Measurements from ENCODE around the gene CCM2. TPM values are rescaled to one million over a fixed set of nuclear protein-coding genes. Genes with fewer than 3 reads are reported as not detected.

Gene CCM2
- total RNA-seq, 1 donor from 2014 or later, result 47.8 TPM

DNA sequence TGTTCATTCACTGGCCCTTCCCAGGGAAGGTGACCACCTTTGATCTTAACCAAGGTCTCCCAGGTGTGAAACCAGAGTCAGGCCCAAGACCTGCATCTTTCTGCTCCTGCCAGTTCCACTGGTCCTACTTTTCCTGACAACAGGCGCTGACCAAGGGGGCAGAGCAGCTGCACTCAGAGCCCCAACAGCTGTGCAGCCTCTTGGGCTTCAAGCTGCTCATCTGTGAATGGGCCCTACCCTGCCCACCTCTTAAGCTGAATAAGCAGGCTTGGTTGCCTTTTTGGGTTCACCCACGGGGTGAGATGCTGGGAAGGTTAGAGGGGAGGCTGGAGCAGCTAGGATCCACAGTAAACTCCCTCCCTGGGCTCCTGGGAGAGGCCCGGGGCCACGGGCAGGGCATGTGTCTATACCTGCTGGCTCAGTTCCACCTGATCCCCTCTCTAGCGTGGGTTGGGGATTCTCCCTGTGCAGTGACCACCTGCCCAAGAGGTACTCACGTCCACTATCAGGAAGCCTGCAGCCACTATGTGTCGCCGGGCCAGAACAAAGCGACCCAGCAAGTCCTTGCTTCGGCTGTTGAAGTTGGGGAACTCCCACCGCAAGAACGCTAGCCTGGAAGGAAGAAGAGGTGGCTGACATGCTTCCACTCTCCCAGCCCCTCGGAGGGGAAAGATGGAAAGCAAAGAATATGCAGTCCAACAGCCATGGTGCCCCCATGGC is 100.9 kb downstream of the CCM2 start:
- no peak overlapping the region for H3K4me3 Mint-ChIP-seq (ENCODE audit: unreplicated experiment)
- no peaks in the 10 kb centered on the region for H3K9me3 Mint-ChIP-seq (ENCODE audit: low read depth)
- peaks cover 17% of the 10 kb centered on the region for H3K36me3 Mint-ChIP-seq (ENCODE audit: low read depth)

GRCh38 chr7:45101748-45102147 is 101.7 kb downstream of the CCM2 start:
- Mint-ChIP-seq H3K36me3 (ENCODE audit: low read depth) (peaks cover 17% of the 10 kb centered on the region), H3K4me1 (ENCODE audit: low read depth) (no peaks in the 10 kb centered on the region)

More for the DNA sequence above, 100.9 kb downstream of the CCM2 start:
- DNase-seq (ENCODE audit: low spot score), result no peak
- H3K27me3 Mint-ChIP-seq (ENCODE audit: low read depth), result no peaks in the 10 kb centered on the region
- no peak for TF ChIP-seq CTCF (IDR thresholded peaks at IDR 0.05)
- no peak overlapping the region for H3K27ac Mint-ChIP-seq (ENCODE audit: unreplicated experiment)
- no peaks in the 10 kb centered on the region for H3K4me1 Mint-ChIP-seq (ENCODE audit: low read depth)

DNA sequence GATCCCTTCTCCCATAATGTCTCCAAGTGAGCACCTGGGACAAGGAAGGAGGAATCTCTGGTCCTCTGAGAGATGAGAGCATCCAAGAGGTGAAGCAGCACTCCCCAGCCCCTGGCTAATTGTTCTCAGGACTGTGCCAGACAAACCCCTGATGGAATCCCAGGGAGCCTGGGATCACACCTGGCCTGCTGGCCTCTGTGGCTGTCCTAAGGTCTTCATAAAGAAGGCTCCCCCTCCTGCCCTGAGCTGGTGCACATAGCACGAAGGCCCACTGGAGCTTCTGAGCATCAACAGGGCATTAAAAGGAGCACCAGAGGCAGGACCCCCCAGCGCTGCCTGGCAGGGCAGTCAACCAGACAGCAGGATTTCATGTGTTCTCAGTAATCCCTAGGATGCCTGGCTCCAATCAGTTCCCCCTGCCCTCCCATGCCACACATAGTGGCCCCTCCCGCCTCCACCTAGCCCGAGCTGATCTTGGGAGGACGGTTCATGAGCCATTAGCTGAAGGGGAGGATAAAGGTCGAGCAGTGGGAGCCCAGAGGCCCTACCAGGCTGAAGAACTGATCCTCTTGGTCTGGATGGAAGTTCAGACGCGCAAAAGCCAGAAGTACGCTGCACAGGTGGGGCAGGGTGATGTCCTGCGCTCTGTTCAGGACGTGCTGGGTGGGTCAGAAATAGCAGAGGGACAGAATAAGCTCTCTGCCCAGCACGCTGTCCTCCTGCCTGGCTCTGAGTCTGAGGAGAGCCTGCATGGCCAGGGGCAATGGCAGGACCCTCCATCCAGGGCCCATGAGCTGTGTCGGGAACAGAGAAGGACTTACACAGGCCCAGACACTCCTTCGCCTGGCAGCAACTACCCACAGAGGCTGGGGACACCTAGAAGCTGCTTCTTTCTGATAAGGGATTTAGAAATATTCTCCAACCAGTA is 103.0 kb downstream of the CCM2 start:
- H3K36me3 Mint-ChIP-seq (ENCODE audit: low read depth), result peaks cover 19% of the 10 kb centered on the region
- no peaks in the 10 kb centered on the region for H3K9me3 Mint-ChIP-seq (ENCODE audit: low read depth)

More at GRCh38 chr7:45101748-45102147, 101.7 kb downstream of the CCM2 start:
- H3K27me3 Mint-ChIP-seq (ENCODE audit: low read depth), result no peaks in the 10 kb centered on the region
- no peak for DNase-seq (ENCODE audit: low spot score)
- no peak overlapping the region for H3K4me3 Mint-ChIP-seq (ENCODE audit: unreplicated experiment)
- TF ChIP-seq CTCF (IDR thresholded peaks at IDR 0.05), result no peak
- no peaks in the 10 kb centered on the region for H3K9me3 Mint-ChIP-seq (ENCODE audit: low read depth)
- H3K27ac Mint-ChIP-seq (ENCODE audit: unreplicated experiment), result no peak overlapping the region

GRCh38 chr7:45103958-45104843 is 104.2 kb downstream of the CCM2 start:
- Mint-ChIP-seq H3K27me3 (ENCODE audit: low read depth) (no peaks in the 10 kb centered on the region), H3K9me3 (ENCODE audit: low read depth) (no peaks in the 10 kb centered on the region), H3K4me3 (ENCODE audit: unreplicated experiment) (no peak overlapping the region), H3K4me1 (ENCODE audit: low read depth) (peaks cover 15% of the 10 kb centered on the region), H3K27ac (ENCODE audit: unreplicated experiment) (no peak overlapping the region), H3K36me3 (ENCODE audit: low read depth) (peaks cover 21% of the 10 kb centered on the region)
- no peak for DNase-seq (ENCODE audit: low spot score)
- no peak for TF ChIP-seq CTCF (IDR thresholded peaks at IDR 0.05)

More for the DNA sequence above, 103.0 kb downstream of the CCM2 start:
- Mint-ChIP-seq H3K27me3 (ENCODE audit: low read depth) (no peaks in the 10 kb centered on the region), H3K4me3 (ENCODE audit: unreplicated experiment) (no peak overlapping the region), H3K27ac (ENCODE audit: unreplicated experiment) (no peak overlapping the region), H3K4me1 (ENCODE audit: low read depth) (peaks cover 6% of the 10 kb centered on the region)
- no peak for TF ChIP-seq CTCF (IDR thresholded peaks at IDR 0.05)
- no peak for DNase-seq (ENCODE audit: low spot score)
